GM11168 (cell line): Measurements from ENCODE around the gene FRMD4A.

ENCODE experiments used
- in situ Hi-C: fragments of 300-500 bp; cut with MboI; formaldehyde crosslinking; loops from one replicate; pipeline ENCODE4 v1.12.0; 2022; ENCODE audit warnings: low sequenced_read_pairs; ENCODE audit not compliant: unreplicated experiment

Gene FRMD4A

GRCh38 chr10:13813550-13813949 lies 517.2 kb downstream of the FRMD4A start:
- in situ Hi-C loops = no loop called here

GRCh38 chr10:13812804-13813203 lies 517.9 kb downstream of the FRMD4A start:
- in situ Hi-C loops = no loop called here

- in situ Hi-C loops = no loop called here
Measured at GRCh38 chr10:13810568-13810967, 520.2 kb downstream of the FRMD4A start.

- in situ Hi-C loops = no loop called here
Measured at GRCh38 chr10:13809427-13809826, 521.3 kb downstream of the FRMD4A start.

- in situ Hi-C loops = no loop called here
Measured at GRCh38 chr10:13808556-13809391, 522.0 kb downstream of the FRMD4A start.

GRCh38 chr10:13806419-13806818 lies 524.3 kb downstream of the FRMD4A start:
- in situ Hi-C loops = no loop called here

DNA sequence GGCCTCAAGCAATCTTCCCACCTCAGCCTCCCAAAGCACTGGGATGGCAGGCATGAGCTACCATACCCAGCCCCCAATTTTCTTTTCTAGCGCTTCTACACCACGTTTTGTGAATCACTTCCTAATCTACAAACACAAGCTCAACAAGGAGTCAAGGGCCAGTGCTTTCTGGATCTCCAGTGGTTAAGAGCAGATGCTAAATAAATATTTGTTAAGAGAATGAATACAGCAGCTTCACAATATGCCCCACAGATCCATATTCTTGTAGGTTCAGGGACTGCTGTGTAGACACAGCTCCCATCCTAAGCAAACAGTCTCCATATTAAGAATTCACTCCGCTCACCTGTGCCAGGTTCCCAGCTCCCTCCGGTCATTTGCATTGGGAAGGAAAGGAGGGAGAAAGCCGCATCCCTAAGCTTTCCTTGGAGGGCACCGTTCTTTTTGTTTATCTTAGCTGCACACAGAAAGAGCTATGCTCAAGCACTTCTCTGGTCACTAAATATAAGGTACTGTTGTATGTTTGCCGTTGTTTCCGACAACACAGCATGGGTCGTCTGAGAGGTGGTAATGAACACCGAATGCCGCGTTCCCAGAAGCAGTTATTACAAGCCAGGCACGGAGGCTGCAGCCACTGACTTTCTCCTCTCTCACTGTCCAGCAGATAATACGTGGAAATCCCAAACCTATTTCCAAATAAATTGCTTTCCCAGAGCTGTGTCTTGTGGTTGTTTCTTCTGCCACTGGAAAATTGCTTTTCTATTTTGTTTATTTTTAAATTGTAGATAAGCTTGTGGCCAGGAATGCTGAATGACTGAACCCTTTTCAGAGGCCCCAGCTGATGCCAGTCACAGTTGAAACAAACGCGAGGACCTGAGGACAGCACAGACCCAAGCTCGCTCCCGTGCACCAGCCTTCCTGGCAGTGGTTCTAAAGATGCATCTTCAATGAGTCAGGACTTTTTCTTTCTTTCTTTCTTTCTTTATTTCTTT lies 526.9 kb downstream of the FRMD4A start:
- in situ Hi-C loops = no loop called here

- in situ Hi-C loops = no loop called here
Measured at GRCh38 chr10:13801907-13802288, 528.8 kb downstream of the FRMD4A start.

DNA sequence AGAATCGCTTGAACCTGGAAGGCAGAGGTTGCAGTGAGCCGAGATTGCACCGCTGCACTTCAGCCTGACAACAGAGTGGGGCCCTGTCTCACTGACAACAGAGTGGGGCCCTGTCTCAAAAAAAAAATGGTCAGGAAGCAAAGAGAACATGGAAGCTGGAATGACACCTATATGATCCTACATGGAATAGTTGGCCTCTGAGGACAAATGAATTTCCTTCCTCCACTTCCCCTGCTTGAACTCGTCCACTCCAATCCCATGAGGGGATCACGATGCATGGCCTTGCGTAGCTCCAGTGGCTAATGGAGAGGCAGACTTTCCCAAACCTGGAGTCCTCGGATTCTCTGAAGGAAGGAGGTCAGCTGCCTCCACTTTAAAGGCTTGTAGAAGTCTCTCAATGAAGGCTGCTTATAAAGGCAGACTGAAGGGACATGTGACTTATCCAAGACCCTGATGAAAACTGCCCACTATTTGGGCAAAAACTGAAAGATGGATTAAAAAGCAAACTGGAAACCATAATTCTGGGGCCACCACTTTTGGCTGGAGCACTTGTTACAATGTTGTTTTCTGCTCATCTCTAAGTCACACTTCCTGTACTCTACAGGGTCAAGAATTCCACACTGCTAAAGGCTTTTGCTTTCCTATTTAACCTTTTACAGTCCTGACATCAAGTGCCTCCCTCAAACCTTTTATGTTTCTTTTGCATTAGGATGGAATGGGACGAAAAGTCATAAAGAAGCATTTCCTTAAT lies 529.4 kb downstream of the FRMD4A start:
- in situ Hi-C loops = no loop called here

DNA sequence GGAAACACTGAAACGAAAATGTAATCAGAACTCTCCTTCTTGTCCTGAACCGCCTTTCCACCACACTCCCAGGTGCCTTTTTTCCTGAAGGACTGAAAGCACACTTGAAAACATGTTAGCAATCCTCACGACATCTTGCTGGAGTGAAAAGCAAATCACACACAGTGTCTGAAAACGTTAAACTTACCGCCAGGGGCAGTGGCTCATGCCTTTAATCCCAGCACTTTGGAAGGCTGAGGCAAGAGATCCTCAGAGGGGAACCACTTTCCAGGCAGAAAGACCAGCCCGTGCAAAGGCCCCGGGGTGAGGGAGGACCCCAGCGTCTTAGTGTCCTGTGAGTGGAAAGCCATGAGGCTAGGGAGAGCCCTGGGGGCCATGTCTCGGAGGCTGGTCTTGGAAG lies 533.6 kb downstream of the FRMD4A start:
- in situ Hi-C loops = no loop called here

DNA sequence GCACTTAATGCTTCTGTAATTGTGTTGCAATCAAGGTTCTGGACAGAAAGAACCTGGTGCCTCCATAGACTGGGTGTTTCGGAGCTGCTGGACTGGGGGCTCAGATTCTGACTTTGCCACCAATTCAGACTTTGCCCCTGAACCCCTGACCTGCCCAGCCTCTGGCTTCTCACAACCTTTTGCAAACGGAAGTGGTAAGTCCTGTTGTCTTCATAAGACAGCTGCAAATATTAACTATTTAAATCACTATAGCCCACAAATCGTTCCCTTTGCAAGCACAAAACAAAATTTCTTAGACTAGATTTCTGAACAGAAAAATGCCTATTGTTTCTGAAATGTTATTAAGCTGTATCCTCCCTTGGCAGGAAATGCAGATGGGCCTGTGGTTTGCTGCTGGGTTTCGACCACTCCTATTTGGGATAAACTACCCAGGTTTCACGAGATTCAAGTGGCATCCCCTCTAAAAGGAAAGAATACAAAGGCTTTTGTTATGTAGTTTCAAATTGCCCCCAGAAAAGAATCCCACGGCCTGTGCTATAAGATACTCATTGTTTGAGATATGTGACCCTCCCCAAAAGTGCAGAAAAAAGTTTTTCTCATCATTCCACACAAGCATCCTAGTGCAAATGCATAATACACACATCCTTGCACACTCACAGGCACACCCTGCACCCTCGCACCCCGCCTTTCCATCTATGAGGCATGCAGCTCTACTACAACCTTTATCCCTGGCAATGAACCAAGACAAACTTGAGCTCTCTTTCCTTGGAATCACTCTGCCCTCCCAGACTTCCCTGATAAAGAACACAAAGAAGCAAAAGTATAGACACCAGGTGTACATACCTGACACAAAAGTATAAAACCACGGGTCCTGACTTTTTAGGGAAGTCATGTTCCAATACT lies 534.8 kb downstream of the FRMD4A start:
- in situ Hi-C loops = no loop called here

DNA sequence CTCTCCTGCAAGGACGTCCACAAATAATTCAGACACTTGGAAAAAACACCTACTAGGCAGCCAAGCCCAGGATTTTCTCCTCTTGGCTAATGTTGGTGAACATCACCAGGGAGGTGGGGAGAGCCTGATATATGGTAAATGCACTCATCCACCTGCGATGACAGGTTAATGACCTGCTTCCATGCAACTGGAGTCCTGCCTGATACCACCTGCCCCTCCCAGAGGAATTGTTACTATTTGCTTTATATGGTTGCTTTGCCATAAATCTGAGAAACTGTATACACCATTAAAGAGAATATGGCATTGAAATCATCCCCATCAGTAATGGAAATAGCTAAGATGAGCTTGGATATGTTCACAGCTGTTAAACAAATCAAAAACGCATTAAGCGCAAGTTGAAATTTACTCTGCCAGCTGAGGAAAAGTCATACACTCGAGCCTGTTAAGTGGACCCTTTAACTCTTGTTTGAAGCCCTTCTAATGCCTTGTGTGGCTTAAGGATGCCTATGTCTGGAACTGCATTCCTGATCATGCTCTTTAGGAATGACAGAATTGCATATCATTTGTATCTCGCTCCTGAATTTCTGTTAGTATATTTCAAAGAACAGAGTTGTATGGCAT lies 535.6 kb downstream of the FRMD4A start:
- in situ Hi-C loops = no loop called here

DNA sequence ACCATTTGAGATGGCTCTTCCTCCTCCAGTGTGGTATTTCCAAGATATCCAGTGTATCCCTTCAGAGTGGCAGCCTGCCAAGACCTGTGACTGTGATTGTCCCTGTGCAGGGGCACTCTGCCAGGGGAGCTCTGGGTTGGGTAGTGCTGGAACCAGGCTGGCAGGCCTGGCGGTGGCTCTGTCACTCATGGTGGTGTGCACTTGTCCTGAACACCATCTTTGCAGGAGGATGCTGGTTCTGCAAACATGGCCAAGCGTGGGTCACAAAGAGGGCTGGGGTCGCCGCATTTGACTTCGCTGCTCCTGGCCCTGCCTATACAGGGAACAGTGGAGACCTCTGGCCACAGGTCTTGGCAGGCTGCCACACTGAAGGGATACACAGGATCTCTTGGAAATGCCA lies 538.7 kb downstream of the FRMD4A start:
- in situ Hi-C loops = no loop called here

GRCh38 chr10:13791483-13791882 lies 539.2 kb downstream of the FRMD4A start:
- in situ Hi-C loops = no loop called here

DNA sequence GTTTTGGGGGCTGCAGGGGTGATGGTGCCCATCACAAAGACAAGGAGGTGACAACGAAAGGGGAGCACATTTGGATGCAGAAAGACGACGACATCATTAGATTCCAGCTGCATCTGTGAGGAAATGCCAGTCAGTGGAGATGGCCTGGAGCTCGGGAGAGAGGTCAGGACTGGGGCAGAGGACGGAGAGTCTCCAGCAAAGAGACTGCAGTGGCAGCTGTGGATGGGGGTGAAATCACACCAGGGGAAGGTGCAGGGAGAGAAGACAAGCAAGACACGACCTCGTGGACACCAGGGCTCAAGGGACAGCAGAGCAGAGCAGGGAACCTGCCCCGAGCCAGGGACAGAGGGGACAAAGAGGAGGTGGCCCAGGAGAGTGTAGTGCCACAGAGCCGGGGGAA lies 540.5 kb downstream of the FRMD4A start:
- in situ Hi-C loops = no loop called here

DNA sequence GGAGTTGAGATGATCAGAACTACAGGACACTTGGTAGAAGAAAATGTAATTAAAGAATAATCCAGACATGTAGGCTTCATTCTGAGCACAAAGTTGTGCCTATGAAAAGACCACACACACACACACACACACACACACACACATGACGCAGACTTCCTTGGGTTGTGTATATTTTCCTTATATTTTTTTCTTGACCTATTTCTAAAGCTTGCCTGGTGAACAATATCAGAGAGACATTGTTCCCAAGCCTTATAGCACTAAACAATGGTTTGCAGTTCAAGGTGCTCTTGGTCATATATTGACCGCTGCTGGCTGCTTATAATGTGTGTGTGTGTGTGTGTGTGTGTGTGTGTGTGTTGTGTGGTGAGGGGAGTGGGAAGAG lies 541.3 kb downstream of the FRMD4A start:
- in situ Hi-C loops = loop anchor here (10.0 kb wide), 1 partner anchor 685 kb away; no protein-coding TSS in a partner anchor

GRCh38 chr10:13788711-13789447 lies 541.8 kb downstream of the FRMD4A start:
- in situ Hi-C loops = loop anchor here (10.0 kb wide), 1 partner anchor 686 kb away; no protein-coding TSS in a partner anchor

GRCh38 chr10:13788320-13788600 lies 542.5 kb downstream of the FRMD4A start:
- in situ Hi-C loops = loop anchor here (10.0 kb wide), 1 partner anchor 687 kb away; no protein-coding TSS in a partner anchor
